ENCODE data around the gene BPIFB1. TPM values are rescaled to one million over a fixed set of nuclear protein-coding genes. Genes with fewer than 3 reads are reported as not detected.

The BPIFB1 gene
- total and polyA plus RNA-seq, 2 of the 13 experiments (the other 11 are each of a cell fraction or from before 2014, with no cell fraction given): 0.82 to 4.4 TPM

DNA sequence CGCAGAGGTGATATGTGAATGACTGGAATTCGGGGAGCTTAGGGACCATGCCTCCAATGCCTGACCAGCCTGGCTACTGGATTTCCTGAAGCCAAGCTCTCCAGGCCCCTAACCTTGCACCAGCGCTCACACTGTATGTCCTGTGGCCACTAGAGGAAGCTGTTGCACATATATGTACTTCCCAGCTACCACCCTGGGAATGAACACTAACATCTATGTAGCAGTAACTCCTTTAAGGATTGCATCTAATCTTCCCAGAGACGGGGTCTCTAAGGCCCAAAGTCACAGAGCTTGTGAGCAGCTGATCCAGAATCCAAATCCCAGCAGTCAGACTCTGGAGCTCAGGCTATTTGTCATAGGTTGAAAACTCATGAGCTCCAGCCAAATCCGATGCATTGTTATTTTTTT lies 20.4 kb upstream of the BPIFB1 start (continued):
- TF ChIP-seq, protein P1, sequence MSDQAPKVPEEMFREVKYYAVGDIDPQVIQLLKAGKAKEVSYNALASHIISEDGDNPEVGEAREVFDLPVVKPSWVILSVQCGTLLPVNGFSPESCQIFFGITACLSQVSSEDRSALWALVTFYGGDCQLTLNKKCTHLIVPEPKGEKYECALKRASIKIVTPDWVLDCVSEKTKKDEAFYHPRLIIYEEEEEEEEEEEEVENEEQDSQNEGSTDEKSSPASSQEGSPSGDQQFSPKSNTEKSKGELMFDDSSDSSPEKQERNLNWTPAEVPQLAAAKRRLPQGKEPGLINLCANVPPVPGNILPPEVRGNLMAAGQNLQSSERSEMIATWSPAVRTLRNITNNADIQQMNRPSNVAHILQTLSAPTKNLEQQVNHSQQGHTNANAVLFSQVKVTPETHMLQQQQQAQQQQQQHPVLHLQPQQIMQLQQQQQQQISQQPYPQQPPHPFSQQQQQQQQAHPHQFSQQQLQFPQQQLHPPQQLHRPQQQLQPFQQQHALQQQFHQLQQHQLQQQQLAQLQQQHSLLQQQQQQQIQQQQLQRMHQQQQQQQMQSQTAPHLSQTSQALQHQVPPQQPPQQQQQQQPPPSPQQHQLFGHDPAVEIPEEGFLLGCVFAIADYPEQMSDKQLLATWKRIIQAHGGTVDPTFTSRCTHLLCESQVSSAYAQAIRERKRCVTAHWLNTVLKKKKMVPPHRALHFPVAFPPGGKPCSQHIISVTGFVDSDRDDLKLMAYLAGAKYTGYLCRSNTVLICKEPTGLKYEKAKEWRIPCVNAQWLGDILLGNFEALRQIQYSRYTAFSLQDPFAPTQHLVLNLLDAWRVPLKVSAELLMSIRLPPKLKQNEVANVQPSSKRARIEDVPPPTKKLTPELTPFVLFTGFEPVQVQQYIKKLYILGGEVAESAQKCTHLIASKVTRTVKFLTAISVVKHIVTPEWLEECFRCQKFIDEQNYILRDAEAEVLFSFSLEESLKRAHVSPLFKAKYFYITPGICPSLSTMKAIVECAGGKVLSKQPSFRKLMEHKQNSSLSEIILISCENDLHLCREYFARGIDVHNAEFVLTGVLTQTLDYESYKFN (CRISPR knock-in tag; conservative IDR thresholded peaks at IDR 0.05): no peak
- TF ChIP-seq NFE2 (CRISPR knock-in tag; IDR thresholded peaks at IDR 0.05) (no peak), ZNF451 (CRISPR knock-in tag; IDR thresholded peaks at IDR 0.05) (no peak), MBNL3 (CRISPR knock-in tag; conservative IDR thresholded peaks at IDR 0.05) (no peak), NAIF1 (CRISPR knock-in tag; IDR thresholded peaks at IDR 0.05; ENCODE audit: borderline replicate concordance) (no peak), ZSCAN20 (CRISPR knock-in tag; IDR thresholded peaks at IDR 0.05; ENCODE audit: borderline replicate concordance) (no peak), ZNF510 (CRISPR knock-in tag; IDR thresholded peaks at IDR 0.05; ENCODE audit: low read depth) (no peak), ZNF260 (CRISPR knock-in tag; IDR thresholded peaks at IDR 0.05; ENCODE audit: borderline replicate concordance, low read depth) (no peak), DPF2 (CRISPR knock-in tag; IDR thresholded peaks at IDR 0.05; ENCODE audit: borderline replicate concordance, low read depth) (no peak), ZNF773 (CRISPR knock-in tag; IDR thresholded peaks at IDR 0.05; ENCODE audit: borderline replicate concordance) (no peak)
- TF ChIP-seq, protein P2, sequence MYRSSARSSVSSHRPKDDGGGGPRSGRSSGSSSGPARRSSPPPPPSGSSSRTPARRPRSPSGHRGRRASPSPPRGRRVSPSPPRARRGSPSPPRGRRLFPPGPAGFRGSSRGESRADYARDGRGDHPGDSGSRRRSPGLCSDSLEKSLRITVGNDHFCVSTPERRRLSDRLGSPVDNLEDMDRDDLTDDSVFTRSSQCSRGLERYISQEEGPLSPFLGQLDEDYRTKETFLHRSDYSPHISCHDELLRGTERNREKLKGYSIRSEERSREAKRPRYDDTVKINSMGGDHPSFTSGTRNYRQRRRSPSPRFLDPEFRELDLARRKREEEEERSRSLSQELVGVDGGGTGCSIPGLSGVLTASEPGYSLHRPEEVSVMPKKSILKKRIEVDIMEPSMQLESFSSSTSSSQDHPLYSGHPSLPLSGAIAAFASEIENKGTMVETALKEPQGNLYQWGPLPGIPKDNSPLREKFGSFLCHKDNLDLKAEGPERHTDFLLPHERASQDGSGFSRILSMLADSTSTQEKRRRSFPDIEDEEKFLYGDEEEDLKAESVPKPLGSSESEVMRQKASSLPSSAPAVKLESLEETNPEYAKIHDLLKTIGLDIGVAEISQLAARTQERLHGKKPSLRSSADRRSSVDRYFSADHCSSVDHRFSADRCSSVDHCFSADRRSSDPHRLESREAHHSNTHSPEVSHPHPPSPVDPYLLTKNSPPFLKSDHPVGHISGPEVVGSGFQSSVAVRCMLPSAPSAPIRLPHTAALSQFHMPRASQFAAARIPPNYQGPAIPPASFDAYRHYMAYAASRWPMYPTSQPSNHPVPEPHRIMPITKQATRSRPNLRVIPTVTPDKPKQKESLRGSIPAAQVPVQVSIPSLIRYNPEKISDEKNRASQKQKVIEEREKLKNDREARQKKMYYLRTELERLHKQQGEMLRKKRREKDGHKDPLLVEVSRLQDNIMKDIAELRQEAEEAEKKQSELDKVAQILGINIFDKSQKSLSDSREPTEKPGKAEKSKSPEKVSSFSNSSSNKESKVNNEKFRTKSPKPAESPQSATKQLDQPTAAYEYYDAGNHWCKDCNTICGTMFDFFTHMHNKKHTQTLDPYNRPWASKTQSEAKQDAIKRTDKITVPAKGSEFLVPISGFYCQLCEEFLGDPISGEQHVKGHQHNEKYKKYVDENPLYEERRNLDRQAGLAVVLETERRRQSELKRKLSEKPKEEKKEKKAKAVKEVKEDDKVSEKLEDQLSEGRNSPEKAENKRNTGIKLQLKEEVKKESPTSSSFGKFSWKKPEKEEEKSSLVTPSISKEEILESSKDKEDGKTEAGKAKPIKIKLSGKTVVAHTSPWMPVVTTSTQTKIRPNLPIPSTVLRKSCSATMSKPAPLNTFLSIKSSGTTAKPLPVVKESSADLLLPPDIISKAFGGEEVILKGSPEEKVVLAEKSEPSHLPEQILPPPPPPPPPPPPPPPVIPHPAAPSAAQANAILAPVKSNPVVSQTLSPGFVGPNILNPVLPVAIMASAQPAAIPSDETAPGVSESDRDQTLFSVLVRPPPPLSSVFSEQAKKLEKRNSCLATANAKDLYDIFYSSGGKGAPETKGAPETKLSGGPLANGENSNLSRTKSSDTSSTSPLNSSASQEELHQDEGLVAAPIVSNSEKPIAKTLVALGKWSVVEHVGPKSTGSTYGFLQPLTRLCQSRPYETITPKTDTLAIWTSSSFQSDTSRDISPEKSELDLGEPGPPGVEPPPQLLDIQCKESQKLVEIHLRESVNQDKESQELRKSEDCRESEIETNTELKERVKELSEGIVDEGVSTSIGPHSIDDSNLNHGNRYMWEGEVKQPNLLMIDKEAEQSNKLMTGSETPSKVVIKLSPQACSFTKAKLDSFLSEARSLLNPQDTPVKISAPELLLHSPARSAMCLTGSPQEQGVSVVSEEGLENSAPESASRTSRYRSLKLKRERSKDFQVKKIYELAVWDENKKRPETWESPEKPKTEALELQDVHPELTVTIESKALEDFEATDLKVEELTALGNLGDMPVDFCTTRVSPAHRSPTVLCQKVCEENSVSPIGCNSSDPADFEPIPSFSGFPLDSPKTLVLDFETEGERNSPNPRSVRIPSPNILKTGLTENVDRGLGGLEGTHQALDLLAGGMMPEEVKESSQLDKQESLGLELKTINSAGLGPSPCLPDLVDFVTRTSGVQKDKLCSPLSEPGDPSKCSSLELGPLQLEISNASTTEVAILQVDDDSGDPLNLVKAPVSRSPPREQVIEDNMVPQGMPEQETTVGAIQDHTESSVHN (CRISPR knock-in tag; IDR thresholded peaks at IDR 0.05): no peak
- TF ChIP-seq, protein P3, sequence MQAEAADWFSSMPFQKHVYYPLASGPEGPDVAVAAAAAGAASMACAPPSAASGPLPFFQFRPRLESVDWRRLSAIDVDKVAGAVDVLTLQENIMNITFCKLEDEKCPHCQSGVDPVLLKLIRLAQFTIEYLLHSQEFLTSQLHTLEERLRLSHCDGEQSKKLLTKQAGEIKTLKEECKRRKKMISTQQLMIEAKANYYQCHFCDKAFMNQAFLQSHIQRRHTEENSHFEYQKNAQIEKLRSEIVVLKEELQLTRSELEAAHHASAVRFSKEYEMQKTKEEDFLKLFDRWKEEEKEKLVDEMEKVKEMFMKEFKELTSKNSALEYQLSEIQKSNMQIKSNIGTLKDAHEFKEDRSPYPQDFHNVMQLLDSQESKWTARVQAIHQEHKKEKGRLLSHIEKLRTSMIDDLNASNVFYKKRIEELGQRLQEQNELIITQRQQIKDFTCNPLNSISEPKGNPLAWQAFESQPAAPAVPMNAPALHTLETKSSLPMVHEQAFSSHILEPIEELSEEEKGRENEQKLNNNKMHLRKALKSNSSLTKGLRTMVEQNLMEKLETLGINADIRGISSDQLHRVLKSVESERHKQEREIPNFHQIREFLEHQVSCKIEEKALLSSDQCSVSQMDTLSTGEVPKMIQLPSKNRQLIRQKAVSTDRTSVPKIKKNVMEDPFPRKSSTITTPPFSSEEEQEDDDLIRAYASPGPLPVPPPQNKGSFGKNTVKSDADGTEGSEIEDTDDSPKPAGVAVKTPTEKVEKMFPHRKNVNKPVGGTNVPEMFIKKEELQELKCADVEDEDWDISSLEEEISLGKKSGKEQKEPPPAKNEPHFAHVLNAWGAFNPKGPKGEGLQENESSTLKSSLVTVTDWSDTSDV (CRISPR knock-in tag; IDR thresholded peaks at IDR 0.05): no peak
- TF ChIP-seq, protein P4, sequence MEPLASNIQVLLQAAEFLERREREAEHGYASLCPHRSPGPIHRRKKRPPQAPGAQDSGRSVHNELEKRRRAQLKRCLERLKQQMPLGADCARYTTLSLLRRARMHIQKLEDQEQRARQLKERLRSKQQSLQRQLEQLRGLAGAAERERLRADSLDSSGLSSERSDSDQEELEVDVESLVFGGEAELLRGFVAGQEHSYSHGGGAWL (CRISPR knock-in tag; IDR thresholded peaks at IDR 0.05): no peak

All from HepG2 (cell line).